GM13976 (cell line): Measurements from ENCODE around the gene HARBI1.
A peak's percentile ranks its signal among the peaks of the same experiment; 100 is the strongest.

ENCODE experiments used
- DNase-seq: peaks from one replicate; pipeline ENCODE4 v3.0.0; 2012; ENCODE audit warnings: low spot score
- in situ Hi-C: fragments of 300-500 bp; cut with MboI; formaldehyde crosslinking; loops from one replicate; pipeline ENCODE4 v1.12.0; 2022; ENCODE audit warnings: low sequenced_read_pairs, mixed read lengths, inconsistent platforms; ENCODE audit not compliant: unreplicated experiment
- TF ChIP-seq, protein P1 (sequence below): IDR thresholded peaks from 2 replicates; pipeline ENCODE4 v1.5.1; 2012; ENCODE audit warnings: borderline replicate concordance, mild to moderate bottlenecking; ENCODE audit not compliant: insufficient read depth; ENCODE audit errors: extremely low read depth, missing control alignments, control extremely low read depth

Gene HARBI1

DNA sequence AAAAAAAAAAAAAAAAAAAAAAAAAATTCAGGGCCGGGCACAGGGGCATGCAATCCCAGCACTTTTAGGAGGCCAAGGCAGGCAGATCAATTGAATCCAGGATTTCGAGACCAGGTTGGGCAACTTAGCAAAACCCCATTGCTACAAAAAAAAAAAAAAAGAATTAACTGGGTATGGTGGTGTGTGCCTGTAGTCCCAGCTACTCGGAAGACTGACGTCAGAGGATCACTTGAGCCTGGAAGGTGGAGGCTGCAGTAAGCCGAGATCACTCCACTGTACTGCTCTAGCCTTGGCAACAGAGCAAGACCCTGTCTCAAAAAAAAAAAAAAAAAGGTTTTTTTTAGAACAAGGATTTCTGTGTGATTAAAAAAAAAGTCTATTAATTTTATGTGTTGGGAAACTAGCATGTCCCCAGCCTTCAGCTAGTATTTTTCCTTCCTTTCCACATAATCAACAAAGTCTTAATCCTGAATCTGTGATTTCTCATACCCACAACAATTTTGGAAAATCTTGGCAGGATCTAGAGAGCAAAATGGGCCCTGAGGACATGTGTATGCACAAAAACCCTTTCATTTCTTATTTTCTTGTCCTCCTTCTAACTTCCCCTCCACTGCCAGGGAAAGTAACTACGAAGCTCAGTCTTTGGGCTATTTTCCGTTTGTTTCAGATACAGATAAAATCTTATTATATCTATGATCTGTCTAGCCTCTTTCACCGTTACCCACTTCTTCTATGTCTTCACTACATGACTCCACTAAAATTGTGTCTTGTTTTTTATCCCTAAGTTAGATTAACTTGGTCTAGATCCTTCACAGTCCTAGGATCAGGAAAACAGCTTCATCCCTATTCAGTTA is 17.5 kb downstream of the HARBI1 start:
- TF ChIP-seq, protein P1, sequence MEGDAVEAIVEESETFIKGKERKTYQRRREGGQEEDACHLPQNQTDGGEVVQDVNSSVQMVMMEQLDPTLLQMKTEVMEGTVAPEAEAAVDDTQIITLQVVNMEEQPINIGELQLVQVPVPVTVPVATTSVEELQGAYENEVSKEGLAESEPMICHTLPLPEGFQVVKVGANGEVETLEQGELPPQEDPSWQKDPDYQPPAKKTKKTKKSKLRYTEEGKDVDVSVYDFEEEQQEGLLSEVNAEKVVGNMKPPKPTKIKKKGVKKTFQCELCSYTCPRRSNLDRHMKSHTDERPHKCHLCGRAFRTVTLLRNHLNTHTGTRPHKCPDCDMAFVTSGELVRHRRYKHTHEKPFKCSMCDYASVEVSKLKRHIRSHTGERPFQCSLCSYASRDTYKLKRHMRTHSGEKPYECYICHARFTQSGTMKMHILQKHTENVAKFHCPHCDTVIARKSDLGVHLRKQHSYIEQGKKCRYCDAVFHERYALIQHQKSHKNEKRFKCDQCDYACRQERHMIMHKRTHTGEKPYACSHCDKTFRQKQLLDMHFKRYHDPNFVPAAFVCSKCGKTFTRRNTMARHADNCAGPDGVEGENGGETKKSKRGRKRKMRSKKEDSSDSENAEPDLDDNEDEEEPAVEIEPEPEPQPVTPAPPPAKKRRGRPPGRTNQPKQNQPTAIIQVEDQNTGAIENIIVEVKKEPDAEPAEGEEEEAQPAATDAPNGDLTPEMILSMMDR, result no peak
- in situ Hi-C loops, result no loop called here
- DNase-seq, result no peak

DNA sequence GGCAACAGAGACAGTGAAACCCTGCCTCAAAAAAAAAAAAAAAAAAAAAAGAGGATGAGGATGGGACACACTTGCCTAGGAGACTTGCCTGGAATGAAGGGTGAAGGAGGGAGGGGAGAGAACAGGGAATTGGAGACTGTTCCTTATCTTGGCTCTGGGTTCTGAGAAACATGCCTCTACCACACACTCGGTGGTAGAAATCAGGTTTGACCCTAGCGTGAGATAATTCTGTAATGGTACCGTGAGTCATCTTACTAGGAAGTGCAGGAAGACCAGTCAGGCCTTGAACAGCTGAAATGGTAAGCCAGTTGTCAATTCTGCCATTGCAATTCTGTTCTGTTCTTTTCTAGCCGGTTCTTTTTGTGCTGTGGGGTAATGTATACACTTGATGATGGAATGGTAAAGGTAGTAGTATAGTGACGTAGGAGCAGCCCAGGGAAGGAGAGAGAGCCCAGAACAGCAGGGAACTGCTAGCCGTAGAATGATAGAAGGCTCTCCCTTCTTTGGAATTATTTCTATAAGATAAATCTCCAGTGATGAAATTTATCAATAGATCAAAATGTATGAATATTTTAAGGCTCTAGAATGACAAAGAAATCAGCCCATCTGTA is 19.3 kb downstream of the HARBI1 start:
- DNase-seq, result no peak
- in situ Hi-C loops, result no loop called here

DNA sequence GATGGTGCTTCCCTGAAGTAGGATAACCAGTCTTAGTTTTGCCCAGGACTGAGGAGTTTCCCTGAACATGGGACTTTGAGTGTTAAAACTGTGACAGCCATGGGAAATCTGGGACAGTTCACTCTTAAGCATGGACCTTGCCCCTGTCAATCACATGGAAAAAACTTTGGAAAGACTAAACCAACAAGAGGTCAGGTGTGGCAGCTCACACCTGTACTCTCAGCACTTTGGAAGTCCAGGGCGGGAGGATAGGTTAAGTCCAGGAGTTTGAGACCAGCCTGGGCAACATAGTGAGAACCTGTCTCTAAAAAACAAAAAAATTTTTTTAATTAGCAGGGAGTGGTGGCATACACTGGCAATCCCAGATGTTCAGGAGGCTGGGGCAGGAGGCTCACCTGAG is 19.9 kb downstream of the HARBI1 start:
- DNase-seq, result no peak
- TF ChIP-seq, protein P1, result no peak
- in situ Hi-C loops, result no loop called here

More for the DNA sequence above, 19.3 kb downstream of the HARBI1 start:
- TF ChIP-seq, protein P1, result no peak

DNA sequence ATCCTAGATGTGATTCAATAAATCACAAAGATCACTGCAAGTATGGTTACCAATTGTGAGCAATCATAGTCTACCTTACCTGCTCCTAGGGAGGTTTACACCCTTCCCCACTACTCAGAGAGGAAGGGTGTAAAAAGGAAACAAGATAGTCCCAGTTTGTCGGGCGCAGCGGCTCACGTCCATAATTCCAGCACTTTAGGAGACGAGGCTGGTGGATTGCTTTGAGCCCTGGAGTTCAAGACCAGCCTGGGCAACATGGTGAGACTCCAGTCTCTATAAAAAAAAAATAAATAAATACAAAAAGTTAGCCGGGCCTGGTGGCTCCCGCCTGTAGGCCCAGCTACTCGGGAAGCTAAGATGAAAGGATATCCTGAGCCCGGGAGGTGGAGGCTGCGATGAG is 22.2 kb downstream of the HARBI1 start:
- in situ Hi-C loops, result no loop called here
- TF ChIP-seq, protein P1, result no peak
- DNase-seq, result no peak

DNA sequence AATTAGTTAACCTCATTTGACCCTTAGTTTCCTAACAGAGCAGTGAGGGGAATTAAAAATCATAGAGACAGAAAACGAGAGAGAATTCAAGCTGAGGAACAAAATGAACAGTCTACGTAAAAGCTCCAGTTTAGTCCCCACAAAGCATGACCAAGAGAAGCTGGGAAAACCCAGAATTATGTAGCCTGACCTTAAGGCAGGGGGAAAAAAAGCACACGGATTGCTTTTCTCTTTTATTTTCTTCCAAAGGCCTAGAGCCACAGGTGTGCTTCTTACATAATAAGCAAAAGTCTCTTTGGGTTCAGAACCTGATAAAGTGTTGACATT is 22.7 kb downstream of the HARBI1 start:
- TF ChIP-seq, protein P1, result no peak
- in situ Hi-C loops, result no loop called here

DNA sequence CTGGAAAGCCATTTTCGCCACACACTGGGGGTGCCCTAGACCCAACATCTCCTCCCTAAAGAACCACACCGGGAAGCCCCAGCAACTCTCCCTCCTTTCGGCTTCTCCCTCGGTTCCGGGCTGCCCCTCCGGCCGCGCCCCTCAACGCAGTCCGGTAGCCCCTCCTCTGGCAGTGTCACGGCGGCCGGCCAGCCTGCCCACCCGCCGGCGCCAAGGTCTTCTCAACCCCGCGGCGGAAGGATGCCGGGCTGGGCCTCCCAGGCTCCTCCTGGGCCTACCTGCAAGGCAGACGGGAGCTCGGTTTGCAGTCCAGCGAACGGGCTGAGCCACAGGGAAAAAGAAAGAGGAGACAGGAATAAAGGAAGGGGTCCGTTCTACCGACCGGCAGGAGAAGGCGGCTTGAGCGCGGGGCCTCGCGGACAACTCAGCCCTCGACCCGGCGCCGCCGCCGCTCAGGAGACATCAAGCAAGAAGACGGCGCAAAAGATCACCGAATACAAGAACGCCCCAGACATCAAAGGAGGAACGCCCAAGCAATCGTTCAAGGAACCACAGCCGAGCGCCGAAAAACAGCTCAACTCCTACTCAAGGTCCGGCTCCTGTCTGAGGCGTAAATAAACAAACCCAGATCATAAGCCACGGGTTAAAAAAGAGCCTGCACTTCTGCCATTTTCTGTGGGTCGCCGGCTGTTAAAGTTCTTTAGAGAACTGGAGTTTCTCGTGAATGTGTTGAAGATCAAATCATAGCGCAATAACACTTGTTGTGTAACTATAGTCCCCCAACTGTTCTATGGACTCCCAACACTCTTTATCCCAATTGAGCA is 23.3 kb downstream of the HARBI1 start, which contains the start of gene AMBRA1:
AMBRA1 (minus strand) TSS at position 474 of the 824 bp plus-strand sequence. CDS start 45,643 bp downstream, outside the sequence.
- TF ChIP-seq, protein P1, result no peak
- in situ Hi-C loops, result no loop called here
- peak; percentile 89 for DNase-seq

More for the DNA sequence above, 22.7 kb downstream of the HARBI1 start:
- DNase-seq, result no peak
